ENCODE results near the gene JSRP1. TPM values are rescaled to one million over a fixed set of nuclear protein-coding genes. Genes with fewer than 3 reads are reported as not detected.

The JSRP1 gene
- total RNA-seq, 1 donor from 2014 or later: not detected

- DNase-seq (ENCODE audit: low read depth in 2 of 2): no peak
Measured at GRCh38 chr19:2268480-2268830, 12.2 kb upstream of the JSRP1 start.

- DNase-seq (ENCODE audit: low read depth in 2 of 2): peak; percentile 65 to 83
Measured at GRCh38 chr19:2266183-2266993, 10.2 kb upstream of the JSRP1 start.

- peak in 1 of 2 donors; percentile 54 for DNase-seq (ENCODE audit: low read depth in 2 of 2)
Measured at GRCh38 chr19:2261438-2262172, 5.4 kb upstream of the JSRP1 start.

- peak in 1 of 2 donors; percentile 72 for DNase-seq (ENCODE audit: low read depth in 2 of 2)
Measured at GRCh38 chr19:2260341-2260805, 4.2 kb upstream of the JSRP1 start.

GRCh38 chr19:2259336-2259735, 3.1 kb upstream of the JSRP1 start:
- no peak for DNase-seq (ENCODE audit: low read depth in 2 of 2)

- no peak for DNase-seq (ENCODE audit: low read depth in 2 of 2)
Measured at GRCh38 chr19:2255112-2255845, 938 bp downstream of the JSRP1 start.

- peak in 1 of 2 donors; percentile 53 for DNase-seq (ENCODE audit: low read depth in 2 of 2)
Measured at GRCh38 chr19:2254064-2254872, 1.9 kb downstream of the JSRP1 start.

GRCh38 chr19:2253106-2254063, 2.8 kb downstream of the JSRP1 start:
- no peak for DNase-seq (ENCODE audit: low read depth in 2 of 2)

GRCh38 chr19:2252797-2253105, 3.5 kb downstream of the JSRP1 start:
- no peak for DNase-seq (ENCODE audit: low read depth in 2 of 2)

GRCh38 chr19:2252055-2252796, 4.0 kb downstream of the JSRP1 start:
- no peak for DNase-seq (ENCODE audit: low read depth in 2 of 2)

GRCh38 chr19:2251106-2252054, 4.8 kb downstream of the JSRP1 start:
- DNase-seq (ENCODE audit: low read depth in 2 of 2): no peak

GRCh38 chr19:2250766-2251105, 5.5 kb downstream of the JSRP1 start:
- DNase-seq (ENCODE audit: low read depth in 2 of 2): no peak

- DNase-seq (ENCODE audit: low read depth in 2 of 2): no peak
Measured at GRCh38 chr19:2249880-2250765, 6.1 kb downstream of the JSRP1 start.

- DNase-seq (ENCODE audit: low read depth in 2 of 2): no peak
Measured at GRCh38 chr19:2249010-2249866, 7.0 kb downstream of the JSRP1 start, which contains the start of gene AMH. TSS of gene AMH (plus strand) at chr19:2249323. CDS start at chr19:2249333, 10 bp downstream.

- no peak for DNase-seq (ENCODE audit: low read depth in 2 of 2)
Measured at GRCh38 chr19:2248136-2249009, 7.8 kb downstream of the JSRP1 start.

All from lung microvascular endothelial cell (primary cell).